Motor neuron (in vitro differentiated cells): ENCODE measurements around the gene TSHZ2. TPM values are rescaled to one million over a fixed set of nuclear protein-coding genes. Genes with fewer than 3 reads are reported as not detected.

ENCODE experiments used
- ATAC-seq, 8 experiments: fragments of 200-7000 bp; cut with Tn5 transposase; replicated peaks in 6 of 8; 2 replicates each; pipeline ENCODE4 v1.8.0; 2021; ENCODE audit warnings: mild to moderate bottlenecking in 8 of 8, moderate library complexity in 8 of 8
- H3K27ac ChIP-seq, 2 donors: fragments of 250-450 bp; sonication (Bioruptor Pico); 2 replicates each; pipeline ENCODE4 v1.9.0; 2021; ENCODE audit warnings: antibody characterized with exemption in 2 of 2, mild to moderate bottlenecking in 2 of 2, moderate library complexity in 1 of 2
- H3K4me1 ChIP-seq, 2 donors: fragments of 250-450 bp; sonication (Bioruptor Pico); replicated peaks in 1 of 2; 2 replicates each; pipeline ENCODE4 v1.6.1; 2021; ENCODE audit warnings: antibody characterized with exemption in 2 of 2, mild to moderate bottlenecking in 2 of 2, moderate library complexity in 1 of 2
- H3K4me3 ChIP-seq, 5 donors: fragments of 250-450 bp; sonication (Bioruptor Pico); 2 replicates each; pipeline ENCODE4 v1.9.0; 2021; ENCODE audit warnings: antibody characterized with exemption in 5 of 5, mild to moderate bottlenecking in 5 of 5, moderate library complexity in 4 of 5
- WGBS, 10 experiments: fragments of 450-650 bp; shearing (Covaris generic); methylation state at CpG; one replicate each; pipeline ENCODE4 v1.0.0; 2022; 5-methylcytosine and 5-hydroxymethylcytosine counted together
- in situ Hi-C, 9 experiments: fragments of 400-800 bp; cut with MboI; loops; one replicate each; pipeline ENCODE4 v1.15.0; 2021; ENCODE audit warnings: low sequenced_read_pairs in 9 of 9, low pct_unique_long_range_greater_than_20kb in 2 of 9; ENCODE audit not compliant: unreplicated experiment in 9 of 9
- total RNA-seq, 8 experiments: library from RNA; unstranded; fragments of 300-600 nt; gene quantifications; 2 replicates each; pipeline versions ENCODE4 v1.2.3 to v1.2.4, GENCODE V29; 2022

TSHZ2 gene
- total RNA-seq, 8 experiments from 2014 or later: 11.4 to 125 (median 47.7) TPM

DNA sequence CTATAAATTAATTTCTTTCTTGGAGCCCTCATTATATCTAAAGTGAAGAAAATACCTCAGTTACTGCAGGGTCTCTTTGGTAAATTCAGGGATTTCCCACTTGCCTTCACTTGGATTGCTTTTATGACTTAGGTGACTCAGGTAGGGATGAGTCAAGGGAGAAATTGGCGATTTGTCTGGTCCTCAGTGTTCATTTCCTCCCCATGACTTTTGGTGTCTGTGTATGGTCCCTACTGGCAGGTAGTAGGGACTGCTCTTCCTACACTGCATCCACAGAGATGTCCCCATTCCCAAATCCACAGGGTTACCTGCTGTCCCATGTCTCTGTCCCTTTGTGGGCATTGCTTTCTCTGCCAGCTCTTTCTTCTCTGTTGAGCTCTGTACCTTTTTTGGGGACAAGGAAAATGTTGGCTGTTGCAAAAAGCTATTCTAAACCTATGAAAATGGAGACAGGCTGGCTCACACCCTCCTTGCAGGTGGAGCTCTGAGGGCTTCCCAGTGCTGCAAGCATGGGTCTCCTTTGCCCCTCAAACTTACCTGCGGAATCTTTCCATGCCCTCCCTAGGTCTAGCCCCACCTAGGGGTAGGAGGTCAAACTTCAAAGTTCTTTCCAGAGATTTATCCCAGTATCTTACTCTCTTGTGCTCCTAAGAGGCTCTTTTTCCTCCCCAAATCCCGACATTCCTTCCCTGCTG is 409.6 kb downstream of the TSHZ2 start:
- WGBS, 10 experiments: 50 to 100% (median 93%) methylated on average over 1 to 2 of the region's 3 CpGs; no CpG with 5 or more reads in 3 of the 10 experiments
- in situ Hi-C loops: no loop called here
- ATAC-seq: no peak
- H3K4me3 ChIP-seq: no peak overlapping the region
- H3K27ac ChIP-seq: no peak overlapping the region
- H3K4me1 ChIP-seq: peaks cover 26 to 37% of the 10 kb centered on the region in 2 donors

DNA sequence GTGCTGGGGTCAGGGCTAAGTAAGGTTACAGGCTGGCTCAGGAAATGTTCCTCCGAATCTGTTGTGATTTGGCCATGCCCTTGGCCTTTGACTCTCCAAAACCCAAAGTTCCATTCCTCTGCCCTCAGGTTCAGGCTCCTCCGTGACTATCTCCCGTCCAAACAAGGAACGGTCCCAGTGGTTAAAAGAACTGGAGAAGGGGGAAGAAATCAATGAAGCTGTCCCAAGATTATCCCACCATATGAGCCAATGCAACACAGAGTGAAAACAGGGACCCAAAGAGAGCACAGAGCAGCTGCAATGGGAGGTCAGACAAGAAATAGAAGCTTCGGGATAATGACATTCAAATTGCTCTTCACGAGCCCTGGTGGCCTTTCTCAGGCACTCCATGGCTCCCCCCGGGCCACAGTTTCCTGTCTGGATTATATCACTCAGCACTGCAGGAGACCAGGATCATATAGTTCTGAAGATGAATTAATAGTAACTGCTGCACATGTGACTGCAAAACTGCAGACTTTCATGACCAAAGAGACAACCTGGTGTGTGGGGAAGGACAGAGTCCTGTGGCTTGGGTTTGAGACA is 410.2 kb downstream of the TSHZ2 start:
- ATAC-seq: no peak
- Histone ChIP-seq H3K27ac (no peak overlapping the region), H3K4me3 (no peak overlapping the region), H3K4me1 (peaks cover 28 to 38% of the 10 kb centered on the region in 2 donors)
- WGBS, 10 experiments: 50 to 100% (median 84%) methylated on average over 1 to 7 of the region's 7 CpGs; no CpG with 5 or more reads in 2 of the 10 experiments
- in situ Hi-C loops: no loop called here

DNA sequence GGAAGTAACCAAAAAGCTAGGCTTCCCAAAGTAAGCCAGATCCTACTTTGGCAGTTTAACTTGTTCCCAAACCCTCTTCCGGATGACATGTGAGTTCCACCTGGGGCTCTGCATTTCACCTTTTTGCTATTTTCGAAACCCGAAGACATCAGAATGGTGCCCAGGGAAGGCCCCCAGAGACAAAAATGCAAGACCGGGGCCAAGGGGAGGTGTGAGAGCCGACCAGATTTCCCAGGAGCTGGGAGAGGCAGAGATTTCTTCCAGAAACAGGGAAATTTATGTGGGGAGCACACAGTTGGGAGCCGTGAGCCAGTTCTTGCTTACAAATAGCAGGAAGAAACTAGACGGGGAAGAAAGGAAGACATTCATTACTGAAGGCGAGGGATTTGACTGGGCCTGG is 411.8 kb downstream of the TSHZ2 start:
- Histone ChIP-seq H3K27ac (no peak overlapping the region), H3K4me1 (peaks cover 27 to 37% of the 10 kb centered on the region in 2 donors), H3K4me3 (no peak overlapping the region)
- ATAC-seq: no peak
- in situ Hi-C loops: no loop called here
- whole genome bisulfite sequencing, 10 experiments: 63 to 100% (median 92%) methylated on average over 2 to 6 of the region's 8 CpGs; no CpG with 5 or more reads in 2 of the 10 experiments

DNA sequence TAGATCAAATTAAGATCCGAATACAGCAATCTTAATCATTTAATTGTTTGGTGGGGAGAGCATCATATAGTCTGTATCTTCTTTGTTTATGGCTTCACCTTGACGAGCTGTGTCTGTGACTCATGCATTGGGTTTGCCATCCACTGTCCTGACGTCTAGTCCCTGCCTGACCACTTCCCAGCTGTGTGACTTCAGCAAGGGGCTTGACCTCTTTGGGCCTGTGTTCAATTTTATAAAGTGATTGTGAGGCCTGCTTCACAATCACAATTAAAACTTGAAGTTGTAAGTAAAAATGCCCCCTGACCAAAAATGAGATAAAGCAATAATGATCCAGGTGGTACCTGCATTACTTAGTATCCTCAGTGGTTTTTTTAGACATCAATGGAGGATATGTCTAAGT is 412.2 kb downstream of the TSHZ2 start:
- ATAC-seq: no peak
- 45 to 100% (median 88%) methylated on average over 1 to 3 of the region's 3 CpGs; no CpG with 5 or more reads in 4 of the 10 experiments for WGBS, 10 experiments
- in situ Hi-C loops: no loop called here

DNA sequence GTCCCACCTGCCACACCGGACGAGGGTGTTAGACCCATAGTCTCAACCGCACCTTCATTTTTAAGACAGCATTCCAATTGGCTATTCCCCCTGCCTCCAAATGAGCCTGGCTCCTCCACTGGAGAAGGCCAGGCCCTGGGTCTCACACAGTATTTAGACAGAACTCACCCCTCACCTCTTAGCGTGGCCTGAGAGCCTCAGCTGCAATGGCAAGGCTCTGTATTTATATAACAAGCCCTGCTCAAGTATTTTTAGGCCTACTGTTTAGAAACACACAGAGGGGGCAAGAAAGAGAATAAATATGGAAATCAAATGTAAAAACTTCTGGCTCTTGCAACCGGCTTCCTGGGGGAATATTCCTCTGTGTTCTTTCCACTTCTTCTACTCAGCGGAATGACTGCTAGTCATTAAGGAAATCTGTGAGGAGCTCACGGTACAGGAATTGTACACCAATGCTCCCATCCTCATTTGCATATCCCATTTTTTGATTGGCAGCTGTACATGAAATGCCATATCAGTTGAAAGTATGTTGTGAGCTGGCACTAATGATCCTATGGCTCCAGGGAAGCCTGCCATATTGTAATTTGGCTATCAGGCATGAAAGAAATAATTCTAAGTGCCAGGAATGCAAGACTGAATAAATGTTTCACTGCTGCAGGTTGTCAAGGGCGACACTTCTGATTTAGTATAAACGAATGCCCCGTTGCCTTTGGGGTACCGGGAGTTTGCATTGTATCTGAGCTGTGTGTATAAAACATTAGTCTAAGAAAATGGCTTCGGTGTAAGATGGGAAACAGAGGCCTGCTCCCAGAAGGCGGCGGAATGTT is 414.0 kb downstream of the TSHZ2 start:
- H3K4me3 ChIP-seq: no peak overlapping the region
- in situ Hi-C loops: no loop called here
- H3K27ac ChIP-seq: no peak overlapping the region
- peaks cover 18 to 19% of the 10 kb centered on the region in 2 donors for H3K4me1 ChIP-seq
- peak in 3 of 8 experiments; percentile 17 to 78 (median 50) for ATAC-seq
- WGBS, 10 experiments: 39 to 100% (median 72%) methylated on average over 1 to 14 of the region's 14 CpGs

More for the DNA sequence above, 412.2 kb downstream of the TSHZ2 start:
- Histone ChIP-seq H3K4me3 (no peak overlapping the region), H3K4me1 (peaks cover 23 to 32% of the 10 kb centered on the region in 2 donors), H3K27ac (no peak overlapping the region)

DNA sequence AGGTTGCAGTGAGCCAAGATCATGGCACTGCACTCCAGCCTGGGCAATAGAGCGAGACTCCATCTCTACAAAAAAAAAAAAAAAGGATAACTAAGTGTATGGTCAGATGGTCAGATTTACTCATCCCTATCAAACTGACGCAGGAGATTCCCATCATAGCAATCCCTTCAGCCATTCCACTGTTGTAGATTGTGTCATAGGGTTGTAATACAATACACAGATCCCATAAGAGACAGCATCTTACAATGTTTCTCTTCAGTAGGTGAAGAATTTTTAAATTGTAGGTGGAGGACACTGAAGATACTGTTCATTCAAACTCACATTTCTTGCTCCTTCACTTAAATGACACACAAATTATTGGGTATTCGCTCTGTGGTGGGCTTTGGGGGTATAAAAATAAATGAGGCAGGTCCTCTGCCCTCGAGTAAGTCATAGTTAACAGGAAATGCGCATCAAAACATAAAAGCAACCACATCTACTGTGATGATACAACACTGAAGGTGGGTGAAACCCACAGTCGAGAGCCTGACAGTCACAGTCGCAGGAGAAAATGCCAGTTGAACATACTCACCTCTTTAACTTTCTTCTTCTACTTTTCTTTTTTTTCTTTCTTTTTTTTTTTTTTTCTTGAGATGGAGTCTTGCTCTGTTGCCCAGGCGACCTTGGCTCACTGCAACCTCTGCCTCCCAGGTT is 416.0 kb downstream of the TSHZ2 start:
- 48 to 100% (median 94%) methylated on average over 1 to 6 of the region's 8 CpGs for WGBS, 10 experiments
- ATAC-seq: no peak
- no peak overlapping the region for H3K4me3 ChIP-seq
- H3K27ac ChIP-seq: no peak overlapping the region
- in situ Hi-C loops: no loop called here
- peaks cover 18 to 19% of the 10 kb centered on the region in 2 donors for H3K4me1 ChIP-seq

DNA sequence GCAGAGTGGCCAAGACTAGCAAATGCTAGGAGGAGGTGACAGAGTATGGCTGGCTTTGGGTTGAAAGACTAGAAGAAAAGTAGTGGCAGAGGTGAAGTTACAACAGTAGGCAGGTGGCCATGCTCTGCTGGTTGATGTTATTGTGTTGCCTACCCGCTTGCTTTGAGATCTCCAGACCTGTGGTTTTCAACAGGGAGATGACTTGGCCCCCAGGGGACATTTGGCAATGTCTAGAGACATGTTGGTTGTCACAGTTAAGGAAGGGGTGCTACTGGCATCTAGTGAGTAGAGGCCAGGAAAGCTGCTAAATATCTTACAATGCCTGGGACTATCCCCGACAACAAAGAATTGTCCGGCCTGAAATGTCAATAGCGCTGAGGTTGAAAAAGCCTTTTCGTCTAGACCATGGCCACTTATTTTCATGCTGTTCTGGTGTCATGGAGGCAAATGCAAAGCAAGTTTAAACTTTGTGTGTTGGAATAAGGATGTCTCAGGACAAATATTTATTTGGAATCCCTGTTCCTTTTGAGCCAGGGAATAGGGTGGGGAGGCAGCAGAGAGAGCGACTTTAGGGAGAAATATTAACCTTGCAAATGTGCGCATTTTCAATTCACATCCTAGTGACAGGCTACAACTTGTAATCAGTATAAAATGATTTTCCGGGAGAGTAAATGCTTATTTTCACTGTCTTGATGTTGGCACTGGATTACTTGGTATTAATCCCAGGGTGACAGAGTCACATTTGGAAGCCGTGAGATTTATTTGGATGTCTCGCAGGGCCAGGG is 417.6 kb downstream of the TSHZ2 start:
- no peak overlapping the region for H3K4me3 ChIP-seq
- WGBS, 10 experiments: 26 to 100% (median 76%) methylated on average over 1 to 9 of the region's 10 CpGs
- ATAC-seq: peak in 6 of 8 experiments; percentile 20 to 85 (median 46)
- no peak overlapping the region for H3K27ac ChIP-seq
- peaks cover 18 to 23% of the 10 kb centered on the region in 2 donors for H3K4me1 ChIP-seq
- in situ Hi-C loops: no loop called here

DNA sequence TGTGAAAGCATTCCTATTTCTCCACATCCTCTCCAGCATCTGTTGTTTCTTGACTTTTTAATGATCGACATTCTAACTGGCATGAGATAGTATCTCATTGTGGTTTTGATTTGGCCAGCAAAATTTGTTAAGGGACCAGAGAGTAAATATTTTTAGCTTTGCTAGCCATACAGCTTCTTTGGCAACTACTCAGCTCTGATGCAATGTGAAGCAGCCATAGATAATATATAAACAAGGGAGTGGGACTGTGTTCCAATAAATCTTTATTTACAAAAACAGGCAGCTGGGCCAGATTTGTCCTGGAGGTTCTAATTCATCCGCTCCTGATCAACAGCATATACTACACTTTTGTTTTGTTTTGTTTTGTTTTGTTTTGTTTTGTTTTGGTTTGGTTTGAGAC is 418.6 kb downstream of the TSHZ2 start:
- in situ Hi-C loops: no loop called here
- no peak overlapping the region for H3K27ac ChIP-seq
- peaks cover 10 to 18% of the 10 kb centered on the region in 2 donors for H3K4me1 ChIP-seq
- H3K4me3 ChIP-seq: no peak overlapping the region
- ATAC-seq: no peak
- WGBS, 10 experiments: 0 to 100% (median 88%) methylated on average over 1 to 2 of the region's 2 CpGs; no CpG with 5 or more reads in 2 of the 10 experiments

DNA sequence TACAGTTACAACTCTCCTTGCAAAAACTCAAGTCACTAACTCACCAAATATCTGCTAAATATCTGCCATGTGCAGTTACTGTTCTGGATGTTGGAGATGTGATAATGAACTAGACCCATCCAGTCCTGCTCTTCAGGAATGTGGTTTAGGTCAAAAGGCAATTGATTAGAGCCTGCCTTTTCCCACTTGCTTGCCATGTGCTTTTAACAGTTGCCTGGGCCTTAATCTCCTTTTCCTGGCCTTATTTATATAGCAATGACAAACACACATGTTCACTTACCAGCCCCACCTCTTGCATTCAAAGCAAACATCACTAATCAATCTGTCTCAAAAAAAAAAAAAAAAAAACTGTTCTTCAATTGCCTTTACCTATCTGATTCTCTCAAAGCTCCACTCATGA is 422.3 kb downstream of the TSHZ2 start:
- Histone ChIP-seq H3K27ac (no peak overlapping the region), H3K4me3 (no peak overlapping the region), H3K4me1 (peaks cover 0 to 12% of the 10 kb centered on the region in 2 donors)
- in situ Hi-C loops: no loop called here
- no peak for ATAC-seq

DNA sequence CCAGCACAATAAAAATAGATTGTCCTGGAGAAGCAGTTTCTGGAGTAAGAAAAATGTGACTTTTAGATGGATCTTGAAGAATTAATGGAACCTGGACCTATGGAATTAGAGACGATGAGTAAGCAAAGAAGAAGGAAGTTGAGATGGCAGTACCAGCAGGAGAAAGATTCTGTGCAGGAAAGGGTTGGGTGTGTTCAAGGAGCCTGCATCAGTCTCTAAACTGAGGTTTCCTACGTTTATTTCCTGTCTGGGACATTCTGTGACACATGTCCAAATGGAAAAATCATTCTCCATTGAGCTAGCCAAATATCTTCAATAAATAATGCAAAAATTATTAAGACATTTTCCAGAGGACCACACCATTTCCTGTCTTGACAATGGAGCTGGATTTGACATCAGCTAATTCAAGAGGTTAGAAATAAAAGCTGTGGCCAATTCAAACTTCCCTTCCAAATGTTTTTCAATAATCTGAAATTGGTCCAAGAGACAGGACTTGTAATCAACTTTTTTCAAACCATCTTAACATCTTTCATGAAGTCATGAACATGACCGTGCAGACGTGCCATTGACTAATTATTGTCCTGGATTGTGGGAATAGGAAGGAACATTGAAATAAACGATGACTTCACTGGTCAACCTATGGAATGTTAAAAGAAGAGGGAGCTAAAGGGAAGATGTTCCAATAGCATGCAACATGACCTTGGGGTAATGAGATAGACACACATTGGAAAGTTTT is 423.2 kb downstream of the TSHZ2 start:
- Histone ChIP-seq H3K4me1 (peaks cover 4 to 12% of the 10 kb centered on the region in 2 donors), H3K4me3 (no peak overlapping the region), H3K27ac (no peak overlapping the region)
- 18 to 100% (median 78%) methylated on average over 1 to 5 of the region's 5 CpGs for WGBS, 10 experiments
- ATAC-seq: no peak
- in situ Hi-C loops: no loop called here

DNA sequence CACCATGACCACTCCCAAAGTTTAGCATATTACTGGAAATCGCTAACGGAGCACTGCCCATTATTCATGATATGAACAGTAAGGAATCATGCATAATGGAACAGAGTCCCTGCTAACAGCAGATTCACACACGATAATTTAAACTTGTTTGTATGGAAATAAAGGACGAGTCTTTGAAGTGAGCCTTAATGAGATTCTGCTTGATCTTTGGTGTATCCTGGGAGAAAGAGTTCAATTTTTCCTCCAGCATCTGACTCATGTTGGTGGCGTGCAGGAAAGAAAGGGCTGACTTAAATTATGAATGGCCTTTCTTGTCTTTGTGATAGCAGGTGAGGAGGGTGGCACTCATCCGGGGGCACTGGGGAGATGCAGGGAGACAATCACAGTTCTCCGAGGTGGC is 426.9 kb downstream of the TSHZ2 start:
- no peak overlapping the region for H3K4me3 ChIP-seq
- peaks cover 4 to 12% of the 10 kb centered on the region in 2 donors for H3K4me1 ChIP-seq
- WGBS, 10 experiments: 0 to 60% (median 16%) methylated on average over 1 to 7 of the region's 7 CpGs; no CpG with 5 or more reads in 1 of the 10 experiments
- H3K27ac ChIP-seq: no peak overlapping the region
- in situ Hi-C loops: no loop called here
- peak; percentile 71 to 91 (median 82) for ATAC-seq
